Measurements from ENCODE around the gene EPHA3.

- TF ChIP-seq, protein P1, sequence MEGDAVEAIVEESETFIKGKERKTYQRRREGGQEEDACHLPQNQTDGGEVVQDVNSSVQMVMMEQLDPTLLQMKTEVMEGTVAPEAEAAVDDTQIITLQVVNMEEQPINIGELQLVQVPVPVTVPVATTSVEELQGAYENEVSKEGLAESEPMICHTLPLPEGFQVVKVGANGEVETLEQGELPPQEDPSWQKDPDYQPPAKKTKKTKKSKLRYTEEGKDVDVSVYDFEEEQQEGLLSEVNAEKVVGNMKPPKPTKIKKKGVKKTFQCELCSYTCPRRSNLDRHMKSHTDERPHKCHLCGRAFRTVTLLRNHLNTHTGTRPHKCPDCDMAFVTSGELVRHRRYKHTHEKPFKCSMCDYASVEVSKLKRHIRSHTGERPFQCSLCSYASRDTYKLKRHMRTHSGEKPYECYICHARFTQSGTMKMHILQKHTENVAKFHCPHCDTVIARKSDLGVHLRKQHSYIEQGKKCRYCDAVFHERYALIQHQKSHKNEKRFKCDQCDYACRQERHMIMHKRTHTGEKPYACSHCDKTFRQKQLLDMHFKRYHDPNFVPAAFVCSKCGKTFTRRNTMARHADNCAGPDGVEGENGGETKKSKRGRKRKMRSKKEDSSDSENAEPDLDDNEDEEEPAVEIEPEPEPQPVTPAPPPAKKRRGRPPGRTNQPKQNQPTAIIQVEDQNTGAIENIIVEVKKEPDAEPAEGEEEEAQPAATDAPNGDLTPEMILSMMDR (IDR thresholded peaks at IDR 0.05): no peak
- TF ChIP-seq POLR2A (IDR thresholded peaks at IDR 0.05): no peak
Measured at GRCh38 chr3:89155811-89156210, 48.4 kb downstream of the EPHA3 start.
